H7 (cell line): ENCODE measurements around the gene ALCAM. TPM values are rescaled to one million over a fixed set of nuclear protein-coding genes. Genes with fewer than 3 reads are reported as not detected.

Experiments
- DNase-seq: peaks from one replicate; pipeline ENCODE4 v3.0.0; 2012
- H3K27me3 ChIP-seq: 2 replicates; pipeline ENCODE4 v1.6.0; 2011; ENCODE audit warnings: mild to moderate bottlenecking, low read length; ENCODE audit not compliant: control insufficient read depth, insufficient read depth
- H3K36me3 ChIP-seq: replicated peaks from 2 replicates; pipeline ENCODE4 v1.5.1; 2011; ENCODE audit warnings: low read length; ENCODE audit not compliant: control insufficient read depth, insufficient read depth
- H3K4me3 ChIP-seq: 2 replicates; pipeline ENCODE4 v1.5.1; 2011; ENCODE audit warnings: low read depth, mild to moderate bottlenecking, control low read depth, low read length, moderate library complexity; ENCODE audit not compliant: insufficient read depth
- total RNA-seq: library from RNA; depleted of rRNA; stranded (reverse); fragments of >200 nt; shearing (Covaris generic); gene quantifications from 2 replicates; pipeline ENCODE4 v1.2.3, GENCODE V29; 2014

ALCAM gene
- total RNA-seq, 1 experiment from 2014 or later, result 21.1 TPM

- DNase-seq, result no peak
- H3K36me3 ChIP-seq, result no peaks in the 10 kb centered on the region
- no peak overlapping the region for H3K4me3 ChIP-seq
- peaks cover 4% of the 10 kb centered on the region for H3K27me3 ChIP-seq
Measured at GRCh38 chr3:105349684-105350387, 16.9 kb upstream of the ALCAM start.

GRCh38 chr3:105351821-105352220 is 14.9 kb upstream of the ALCAM start:
- H3K27me3 ChIP-seq, result peaks cover 4% of the 10 kb centered on the region
- H3K36me3 ChIP-seq, result no peaks in the 10 kb centered on the region
- no peak for DNase-seq
- no peak overlapping the region for H3K4me3 ChIP-seq

GRCh38 chr3:105352976-105353375 is 13.7 kb upstream of the ALCAM start:
- no peak for DNase-seq
- Histone ChIP-seq H3K27me3 (peaks cover 4% of the 10 kb centered on the region), H3K36me3 (no peaks in the 10 kb centered on the region), H3K4me3 (no peak overlapping the region)

GRCh38 chr3:105353485-105354161 is 13.1 kb upstream of the ALCAM start:
- Histone ChIP-seq H3K27me3 (peaks cover 4% of the 10 kb centered on the region), H3K4me3 (peak overlapping the region; percentile 47), H3K36me3 (no peaks in the 10 kb centered on the region)
- DNase-seq, result peak; percentile 5

- Histone ChIP-seq H3K27me3 (peaks cover 4% of the 10 kb centered on the region), H3K4me3 (peak overlapping the region; percentile 47), H3K36me3 (no peaks in the 10 kb centered on the region)
- peak; percentile 18 for DNase-seq
Measured at GRCh38 chr3:105354429-105354828, 12.3 kb upstream of the ALCAM start.

GRCh38 chr3:105355408-105356061 is 11.2 kb upstream of the ALCAM start:
- no peak for DNase-seq
- Histone ChIP-seq H3K27me3 (peaks cover 4% of the 10 kb centered on the region), H3K36me3 (no peaks in the 10 kb centered on the region), H3K4me3 (no peak overlapping the region)

GRCh38 chr3:105356396-105356795 is 10.3 kb upstream of the ALCAM start:
- peaks cover 4% of the 10 kb centered on the region for H3K27me3 ChIP-seq
- DNase-seq, result no peak
- no peaks in the 10 kb centered on the region for H3K36me3 ChIP-seq
- H3K4me3 ChIP-seq, result no peak overlapping the region

GRCh38 chr3:105356988-105357387 is 9.7 kb upstream of the ALCAM start:
- peaks cover 4% of the 10 kb centered on the region for H3K27me3 ChIP-seq
- H3K36me3 ChIP-seq, result no peaks in the 10 kb centered on the region
- no peak overlapping the region for H3K4me3 ChIP-seq
- no peak for DNase-seq

GRCh38 chr3:105359098-105359762 is 7.5 kb upstream of the ALCAM start:
- H3K36me3 ChIP-seq, result no peaks in the 10 kb centered on the region
- H3K27me3 ChIP-seq, result no peaks in the 10 kb centered on the region
- no peak for DNase-seq
- H3K4me3 ChIP-seq, result no peak overlapping the region

- DNase-seq, result no peak
- Histone ChIP-seq H3K27me3 (no peaks in the 10 kb centered on the region; the same call in 1 of the 2 replicates), H3K36me3 (no peaks in the 10 kb centered on the region), H3K4me3 (no peak overlapping the region)
Measured at GRCh38 chr3:105360003-105360402, 6.7 kb upstream of the ALCAM start.

GRCh38 chr3:105362021-105362665 is 4.6 kb upstream of the ALCAM start:
- DNase-seq, result no peak

GRCh38 chr3:105364128-105364527 is 2.6 kb upstream of the ALCAM start:
- no peak for DNase-seq
- H3K4me3 ChIP-seq, result no peak overlapping the region
- no peaks in the 10 kb centered on the region for H3K36me3 ChIP-seq
- peaks cover 14% of the 10 kb centered on the region for H3K27me3 ChIP-seq

More at GRCh38 chr3:105362021-105362665, 4.6 kb upstream of the ALCAM start:
- no peak overlapping the region for H3K4me3 ChIP-seq
- H3K36me3 ChIP-seq, result no peaks in the 10 kb centered on the region
- peaks cover 2% of the 10 kb centered on the region for H3K27me3 ChIP-seq

GRCh38 chr3:105365081-105365390 is 1.7 kb upstream of the ALCAM start:
- H3K4me3 ChIP-seq, result peak overlapping the region; percentile 55; the same call in 1 of the 2 replicates
- DNase-seq, result no peak
- H3K36me3 ChIP-seq, result no peaks in the 10 kb centered on the region
- H3K27me3 ChIP-seq, result peaks cover 19% of the 10 kb centered on the region
